H1 (cell line): ENCODE data around the gene SLC17A5. TPM values are rescaled to one million over a fixed set of nuclear protein-coding genes. Genes with fewer than 3 reads are reported as not detected.

Source experiments
- ASH2L ChIP-seq: fragments of 200-600, 300-600 bp; sonication (generic); IDR thresholded peaks from one replicate; pipeline ENCODE4 v1.7.1; 2017; ENCODE audit warnings: low read length
- BACH1 ChIP-seq: IDR thresholded peaks from 2 replicates; pipeline ENCODE4 v1.6.1; 2012; ENCODE audit warnings: low read length, improper control_type of control experiment
- CHD7 ChIP-seq: fragments of 300-600 bp; sonication (generic); IDR thresholded peaks from 2 replicates; pipeline ENCODE4 v1.7.1; 2012; ENCODE audit warnings: low read length, moderate library complexity, mild to moderate bottlenecking, inconsistent platforms; ENCODE audit not compliant: insufficient replicate concordance
- HDAC2 ChIP-seq, 2 experiments: fragments of 300-600 bp in 1 of 2; sonication (generic) in 1 of 2; IDR thresholded peaks; 2 replicates each; pipeline ENCODE4 v1.6.1; 2011 to 2012; ENCODE audit warnings: low read depth in 2 of 2, low read length in 2 of 2, mild to moderate bottlenecking in 2 of 2, moderate library complexity in 2 of 2, borderline replicate concordance in 1 of 2, inconsistent platforms in 1 of 2
- KDM1A ChIP-seq: fragments of 200-600, 300-600 bp; sonication (generic); IDR thresholded peaks from 2 replicates; pipeline ENCODE4 v1.7.1; 2016; ENCODE audit warnings: mild to moderate bottlenecking, low read length, borderline replicate concordance
- NANOG ChIP-seq: IDR thresholded peaks from 2 replicates; pipeline ENCODE4 v1.6.1; 2011; ENCODE audit warnings: low read length, low read depth, mild to moderate bottlenecking, inconsistent platforms; ENCODE audit not compliant: insufficient read depth, poor library complexity, severe bottlenecking
- POLR2A ChIP-seq, 2 experiments: IDR thresholded peaks; 1 replicate in 1 of 2; 2 replicates in 1 of 2; pipeline ENCODE4 v1.6.1; 2011; ENCODE audit warnings: low read depth in 2 of 2, low read length in 2 of 2, mild to moderate bottlenecking in 2 of 2; ENCODE audit errors: control extremely low read depth in 1 of 2
- RBBP5 ChIP-seq: IDR thresholded peaks from 2 replicates; pipeline ENCODE4 v1.7.1; 2012; ENCODE audit warnings: low read depth, mild to moderate bottlenecking, inconsistent platforms, low read length, moderate library complexity, borderline replicate concordance
- SUZ12 ChIP-seq: fragments of 200-600 bp; sonication (generic); IDR thresholded peaks from 2 replicates; pipeline ENCODE4 v1.6.1; 2012; ENCODE audit warnings: mild to moderate bottlenecking, inconsistent platforms, low read length, moderate library complexity, mixed read lengths
- polyA plus RNA-seq, 7 experiments: library from polyadenylated mRNA; depleted of rRNA in 3 of 7; stranded (reverse) in 5 of 7; unstranded in 2 of 7; fragments of >200 nt in 5 of 7; fragments of 200-250 nt in 2 of 7; gene quantifications; 1 replicate in 5 of 7; 2 replicates in 1 of 7; 4 replicates in 1 of 7; pipeline versions ENCODE4 v1.2.1 to v1.2.3, GENCODE V29; 2011 to 2013; ENCODE audit warnings: missing spikeins in 2 of 7, mixed read lengths in 2 of 7
- total RNA-seq: library from RNA; stranded (reverse); fragmentation: NEBNext Ultra II Directional; extraction: Animal tissue kit (Norgen Biotek cat#: 25700); gene quantifications from 2 replicates; pipeline ENCODE4 v1.2.1, GENCODE V29; 2021

Gene SLC17A5
- total and polyA plus RNA-seq, 2 of the 8 experiments (the other 6 are each of a cell fraction or from before 2014, with no cell fraction given), result 11.0 to 11.9 TPM

GRCh38 chr6:73657201-73657600 is 3.4 kb upstream of the SLC17A5 start (continued):
- no peak for TF ChIP-seq CHD7
- TF ChIP-seq RBBP5, result no peak
- TF ChIP-seq NANOG, result no peak
- no peak for TF ChIP-seq POLR2A (IDR thresholded peaks at IDR 0.05; ENCODE audit: control extremely low read depth in 1 of 2, low read depth in 2 of 2, low read length in 2 of 2)
- no peak for TF ChIP-seq KDM1A
- TF ChIP-seq HDAC2 (IDR thresholded peaks at IDR 0.05; ENCODE audit: borderline replicate concordance in 1 of 2, low read depth in 2 of 2, low read length in 2 of 2), result no peak
- TF ChIP-seq ASH2L, result no peak
- TF ChIP-seq SUZ12, result no peak
- no peak for TF ChIP-seq BACH1
